GM23338 (cell line): Measurements from ENCODE around the gene STXBP5. TPM values are rescaled to one million over a fixed set of nuclear protein-coding genes. Genes with fewer than 3 reads are reported as not detected.
A peak's percentile ranks its signal among the peaks of the same experiment; 100 is the strongest.

Experiments used
- ATAC-seq: fragments of 200-7000 bp; cut with Tn5 transposase; 3 replicates; pipeline ENCODE4 v1.9.1; 2020
- DNase-seq: peaks from one replicate; pipeline ENCODE4 v3.0.0-alpha.2; 2015; ENCODE audit warnings: low spot score
- H2AFZ ChIP-seq: fragments of 200-600 bp; sonication (generic); 2 replicates; pipeline ENCODE4 v1.8.0; 2016; ENCODE audit warnings: antibody characterized with exemption, mild to moderate bottlenecking, moderate library complexity
- H3F3A ChIP-seq: fragments of 200-600 bp; sonication (generic); replicated peaks from 2 replicates; pipeline ENCODE4 v1.8.0; 2017; ENCODE audit warnings: antibody characterized with exemption, mixed run types, low read depth
- H3K27ac ChIP-seq: fragments of 200-600 bp; sonication (generic); 2 replicates; pipeline ENCODE4 v1.6.1; 2016; ENCODE audit warnings: low read depth
- H3K27me3 ChIP-seq: fragments of 200-600 bp; sonication (generic); 2 replicates; pipeline ENCODE4 v1.8.0; 2016; ENCODE audit warnings: mild to moderate bottlenecking, mixed run types, moderate library complexity; ENCODE audit not compliant: insufficient read depth
- H3K36me3 ChIP-seq: fragments of 200-600 bp; sonication (generic); 2 replicates; pipeline ENCODE4 v1.8.0; 2016; ENCODE audit warnings: mild to moderate bottlenecking; ENCODE audit not compliant: insufficient read depth
- H3K4me1 ChIP-seq: fragments of 200-600 bp; sonication (generic); 2 replicates; pipeline ENCODE4 v1.8.0; 2016; ENCODE audit warnings: mild to moderate bottlenecking, moderate library complexity; ENCODE audit not compliant: insufficient read depth
- H3K4me2 ChIP-seq: fragments of 200-600 bp; sonication (generic); 2 replicates; pipeline ENCODE4 v1.7.1; 2017; ENCODE audit warnings: mixed run types
- H3K4me3 ChIP-seq: fragments of 200-600 bp; sonication (generic); 2 replicates; pipeline ENCODE4 v1.6.1; 2016; ENCODE audit warnings: mixed run types
- H3K79me2 ChIP-seq: fragments of 200-600 bp; sonication (generic); replicated peaks from 2 replicates; pipeline ENCODE4 v1.8.0; 2017; ENCODE audit warnings: mild to moderate bottlenecking; ENCODE audit not compliant: insufficient read depth
- H3K9me2 ChIP-seq: fragments of 200-600 bp; sonication (generic); 2 replicates; pipeline ENCODE4 v1.8.0; 2017; ENCODE audit not compliant: insufficient read depth
- H4K20me1 ChIP-seq: fragments of 200-600 bp; sonication (generic); replicated peaks from 2 replicates; pipeline ENCODE4 v1.8.0; 2017; ENCODE audit warnings: mild to moderate bottlenecking; ENCODE audit not compliant: insufficient read depth
- H3K27ac Mint-ChIP-seq: 2 replicates; pipeline ENCODE4 v1.8.0; 2020; ENCODE audit warnings: inconsistent platforms, mild to moderate bottlenecking, moderate library complexity, mixed read lengths
- H3K27me3 Mint-ChIP-seq: 3 replicates; pipeline ENCODE4 v1.8.0; 2022; ENCODE audit warnings: low read depth, mild to moderate bottlenecking, moderate library complexity, mixed read lengths, inconsistent platforms; ENCODE audit not compliant: insufficient read depth, poor library complexity
- H3K36me3 Mint-ChIP-seq: 3 replicates; pipeline ENCODE4 v1.8.0; 2021; ENCODE audit warnings: low read depth, mild to moderate bottlenecking, inconsistent platforms, moderate library complexity, mixed read lengths
- H3K4me1 Mint-ChIP-seq: 3 replicates; pipeline ENCODE4 v1.8.0; 2020; ENCODE audit warnings: mild to moderate bottlenecking, inconsistent platforms, mixed read lengths
- H3K4me3 Mint-ChIP-seq: 3 replicates; pipeline ENCODE4 v1.8.0; 2021; ENCODE audit warnings: moderate library complexity, mild to moderate bottlenecking, inconsistent platforms, mixed read lengths
- H3K9me3 Mint-ChIP-seq: 3 replicates; pipeline ENCODE4 v1.8.0; 2020; ENCODE audit warnings: moderate library complexity, mild to moderate bottlenecking, inconsistent platforms, mixed read lengths
- CTCF ChIP-seq, 2 experiments: fragments of 200-600 bp in 1 of 2; sonication (generic) in 1 of 2; conservative IDR thresholded peaks; 2 replicates each; pipeline versions ENCODE4 v1.5.1 to v1.6.1; 2016 to 2017; ENCODE audit warnings: antibody characterized with exemption in 2 of 2, low read depth in 2 of 2, mild to moderate bottlenecking in 2 of 2, moderate library complexity in 1 of 2
- ETS1 ChIP-seq: IDR thresholded peaks from 2 replicates; pipeline ENCODE4 v1.6.1; 2016; ENCODE audit warnings: antibody characterized with exemption
- EZH2 ChIP-seq: fragments of 200-600 bp; sonication (generic); IDR thresholded peaks from one replicate; pipeline ENCODE4 v1.8.0; 2017; ENCODE audit warnings: antibody characterized with exemption, mild to moderate bottlenecking, low read depth; ENCODE audit not compliant: unreplicated experiment
- POLR2AphosphoS5 ChIP-seq: IDR thresholded peaks from 2 replicates; pipeline ENCODE4 v1.6.1; 2016; ENCODE audit warnings: antibody characterized with exemption, low read depth
- REST ChIP-seq: IDR thresholded peaks from one replicate; pipeline ENCODE4 v1.6.1; 2018; ENCODE audit warnings: antibody characterized with exemption; ENCODE audit not compliant: unreplicated experiment
- polyA plus RNA-seq: library from polyadenylated mRNA; unstranded; fragments of >200 nt; fragmentation: Nextera tagmentation; extraction: Ambion mirVana; gene quantifications from 2 replicates; pipeline ENCODE4 v1.2.1, GENCODE V29; 2016
- total RNA-seq: library from RNA; depleted of rRNA; stranded (reverse); fragments of >200 nt; shearing (Covaris generic); gene quantifications from 2 replicates; pipeline ENCODE4 v1.2.3, GENCODE V29; 2014

The STXBP5 gene
- total and polyA plus RNA-seq, 2 experiments from 2014 or later, result 3.9 to 17.8 TPM

GRCh38 chr6:147156218-147156617 is 48.0 kb upstream of the STXBP5 start:
- H3K4me3 Mint-ChIP-seq, result no peak overlapping the region
- Histone ChIP-seq H3F3A (no peaks in the 10 kb centered on the region), H3K4me3 (no peak overlapping the region), H3K4me2 (no peak overlapping the region), H3K36me3 (no peaks in the 10 kb centered on the region), H2AFZ (peak overlapping the region; percentile 78), H3K9me2 (peaks cover 8% of the 10 kb centered on the region; the same call in 1 of the 2 replicates), H3K27me3 (no peaks in the 10 kb centered on the region), H3K4me1 (no peaks in the 10 kb centered on the region), H3K79me2 (no peaks in the 10 kb centered on the region), H4K20me1 (no peaks in the 10 kb centered on the region), H3K27ac (no peak overlapping the region)
- TF ChIP-seq ETS1, result no peak
- 0 out of 4 replicates have a peak, but pooled peaks of 1 of the 2 experiments have one; percentile 4 for TF ChIP-seq CTCF (conservative IDR thresholded peaks at IDR 0.05; ENCODE audit: low read depth in 2 of 2)
- ATAC-seq (no peak), DNase-seq (no peak)
- no peaks in the 10 kb centered on the region for H3K9me3 Mint-ChIP-seq
- no peaks in the 10 kb centered on the region for H3K36me3 Mint-ChIP-seq
- H3K4me1 Mint-ChIP-seq, result peaks cover 6% of the 10 kb centered on the region; the same call in 1 of the 3 replicates
- H3K27ac Mint-ChIP-seq, result no peak overlapping the region
- no peaks in the 10 kb centered on the region for H3K27me3 Mint-ChIP-seq

- H3K27me3 Mint-ChIP-seq, result no peaks in the 10 kb centered on the region
- Histone ChIP-seq H3K36me3 (no peaks in the 10 kb centered on the region), H2AFZ (no peak overlapping the region), H3K9me2 (0 out of 2 replicates have a peak, but pooled peaks cover 5% of the 10 kb centered on the region), H4K20me1 (no peaks in the 10 kb centered on the region), H3K4me2 (no peak overlapping the region), H3K79me2 (no peaks in the 10 kb centered on the region), H3K4me1 (no peaks in the 10 kb centered on the region), H3K27me3 (no peaks in the 10 kb centered on the region), H3K27ac (no peak overlapping the region), H3F3A (no peaks in the 10 kb centered on the region), H3K4me3 (no peak overlapping the region)
- no peak for DNase-seq
- no peaks in the 10 kb centered on the region for H3K9me3 Mint-ChIP-seq
- H3K4me1 Mint-ChIP-seq, result peaks cover 6% of the 10 kb centered on the region; the same call in 1 of the 3 replicates
- H3K27ac Mint-ChIP-seq, result no peak overlapping the region
- no peak for ATAC-seq
- TF ChIP-seq EZH2 (no peak), REST (no peak), POLR2AphosphoS5 (no peak), ETS1 (no peak)
- H3K4me3 Mint-ChIP-seq, result no peak overlapping the region
- H3K36me3 Mint-ChIP-seq, result no peaks in the 10 kb centered on the region
Observed at GRCh38 chr6:147156799-147157382, 47.3 kb upstream of the STXBP5 start.
